Kasumi-1 (cell line): ENCODE measurements around the gene NR2F6.
"Not testable (repeated sequence)": the region's sequence is repeated elsewhere in the genome, so short reads cannot be mapped to it uniquely, and the experiment has no call there.

Source experiments
- DNase-seq, 2 experiments: peaks; one replicate each; lab custom pipeline; 2025; lab: John Stamatoyannopoulos, UW

NR2F6 gene

DNA sequence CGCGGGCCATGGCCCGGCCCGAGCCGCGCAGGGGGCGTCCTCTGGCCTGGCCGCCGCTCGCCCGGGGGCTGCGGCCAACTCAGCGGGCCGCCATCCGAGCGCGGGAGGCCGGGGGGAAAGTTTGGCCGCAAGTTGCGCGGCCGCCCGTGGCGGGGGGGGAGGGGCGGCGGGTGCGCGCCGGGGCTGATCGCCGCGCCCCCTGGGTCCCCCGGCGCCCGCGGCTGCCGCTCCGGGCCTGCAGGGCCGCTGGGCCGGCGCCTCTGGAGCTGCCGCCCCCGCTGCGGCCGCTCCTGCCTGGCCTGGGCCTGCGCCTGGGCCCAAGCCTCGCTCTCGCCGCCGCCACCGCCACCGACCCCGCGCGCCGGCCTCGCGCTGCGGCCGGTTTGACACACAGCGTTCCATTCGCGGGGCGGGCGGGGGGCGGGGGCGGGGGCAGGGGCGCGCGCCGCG, at the start of gene NR2F6:
NR2F6 (minus strand) TSS at position 385 of the 450 bp plus-strand sequence. CDS start 699 bp downstream, outside the sequence.
- no peak for DNase-seq

DNA sequence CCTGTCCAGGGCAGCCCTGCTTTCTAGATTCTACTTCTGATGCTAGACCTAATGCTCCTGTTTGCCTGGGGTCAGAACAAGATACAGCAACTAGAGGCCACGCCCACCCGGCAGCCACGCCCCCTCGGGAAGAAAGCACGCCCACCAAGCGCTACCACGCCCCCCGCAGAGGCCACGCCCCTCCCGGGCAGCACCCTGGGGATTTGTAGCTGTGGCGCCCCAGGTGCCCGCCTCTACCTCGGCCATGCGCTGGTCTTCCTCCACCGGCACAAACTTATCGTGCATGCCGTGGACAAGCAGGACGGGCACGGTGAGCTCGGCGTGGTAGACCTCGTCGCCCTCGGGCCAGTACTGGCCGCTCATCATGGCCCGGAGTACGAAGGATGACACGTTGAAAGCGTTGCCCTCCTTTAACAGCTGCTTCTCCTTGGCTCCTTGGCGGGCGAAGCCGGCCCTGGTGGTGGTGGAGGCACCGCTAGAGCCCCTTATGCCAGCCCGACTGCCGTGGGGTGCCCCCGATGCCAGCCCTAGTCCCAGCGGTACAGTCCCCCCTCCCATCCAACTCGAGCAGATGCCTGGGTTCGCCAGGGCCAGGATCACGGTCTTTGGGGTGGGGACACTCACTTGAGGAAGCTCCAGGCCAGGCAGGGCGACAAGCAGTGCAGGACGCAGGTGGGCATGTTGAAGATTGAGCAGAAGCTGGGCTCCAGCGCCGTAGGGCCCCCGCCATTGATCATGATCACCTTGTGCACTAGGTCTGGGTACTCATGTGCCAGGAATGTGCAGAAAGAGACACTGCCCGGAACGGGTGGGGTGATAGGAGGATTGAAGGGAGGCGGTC, 48.6 kb upstream of the NR2F6 start:
- peak; percentile 35 to 49 for DNase-seq

DNA sequence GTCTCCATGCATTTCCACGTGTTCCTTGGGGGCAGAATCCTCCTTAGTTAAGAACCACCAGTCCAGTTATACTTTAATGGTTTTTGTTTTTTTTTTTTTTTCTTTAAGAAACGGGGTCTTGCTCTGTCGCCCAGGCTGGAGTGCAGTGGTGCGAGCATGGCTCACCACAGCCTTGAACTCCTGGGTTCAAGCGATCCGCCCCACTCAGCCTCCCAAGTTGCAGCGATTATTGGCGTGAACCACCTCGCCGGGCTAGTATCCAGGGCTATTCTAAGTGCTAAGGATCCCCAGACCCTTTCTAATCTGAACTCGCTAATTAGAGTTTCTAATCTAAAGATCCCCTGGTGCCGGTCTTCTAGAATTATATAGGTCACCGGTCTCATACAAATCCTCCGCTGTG, 47.9 kb upstream of the NR2F6 start:
- DNase-seq, result no peak

DNA sequence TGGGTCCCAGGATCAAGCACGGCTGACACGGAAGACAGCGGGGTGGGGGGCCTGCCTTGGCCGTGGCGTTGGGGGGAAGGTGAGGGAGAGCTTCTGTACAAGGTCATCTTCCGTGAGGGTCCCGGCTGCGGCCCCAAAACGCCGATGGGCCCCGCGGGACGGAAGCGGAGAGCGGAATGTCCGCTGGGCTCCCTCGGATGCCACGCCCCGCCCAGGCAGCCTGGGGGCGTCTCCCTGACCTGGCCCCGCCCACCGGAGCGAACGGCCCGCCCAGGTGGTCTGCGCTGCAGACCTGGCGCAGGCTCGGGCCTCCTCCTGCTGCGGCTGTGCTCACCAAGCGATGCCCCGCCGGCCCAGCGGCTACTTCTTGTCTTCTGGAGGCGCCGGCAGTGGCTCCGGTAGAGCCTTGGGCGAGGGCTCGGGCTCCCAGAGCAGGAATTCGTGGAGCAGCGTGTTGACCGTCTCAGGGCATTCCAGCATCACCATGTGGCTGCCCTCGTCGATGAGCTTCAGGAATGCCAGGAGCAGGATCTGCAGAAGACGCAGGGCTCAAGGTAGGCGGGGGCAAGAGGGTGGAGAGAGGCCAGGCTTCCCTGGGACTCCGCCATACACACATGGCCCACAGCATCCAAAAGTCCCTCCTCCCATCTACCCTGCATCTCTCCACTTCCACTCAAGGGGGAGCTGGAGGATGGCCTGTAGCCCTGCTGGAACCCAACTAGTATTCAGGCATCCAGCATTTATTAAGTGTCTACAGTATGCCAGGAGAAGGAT, 46.8 kb upstream of the NR2F6 start:
- DNase-seq, result peak; percentile 79 to 85

DNA sequence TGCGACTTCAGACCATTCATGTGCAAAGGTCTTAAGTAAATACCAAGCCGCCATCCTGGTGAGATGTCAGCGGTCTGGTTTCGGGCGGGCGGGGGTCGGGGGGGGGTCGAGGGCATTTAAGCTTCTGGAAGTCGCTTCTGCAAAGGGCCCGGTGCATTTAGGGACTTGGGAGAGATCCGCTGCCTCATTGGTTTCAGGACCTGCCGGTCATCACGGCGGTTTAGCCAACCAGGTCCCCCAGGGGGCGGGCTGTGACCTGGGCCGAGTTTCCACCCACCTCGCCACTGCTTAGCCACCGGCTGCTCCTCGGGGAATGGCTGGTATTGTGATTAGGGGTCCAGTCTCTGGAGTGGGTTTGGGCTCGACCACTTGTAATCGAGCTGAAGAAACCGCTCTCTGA, 43.8 kb upstream of the NR2F6 start:
- DNase-seq, result no peak

DNA sequence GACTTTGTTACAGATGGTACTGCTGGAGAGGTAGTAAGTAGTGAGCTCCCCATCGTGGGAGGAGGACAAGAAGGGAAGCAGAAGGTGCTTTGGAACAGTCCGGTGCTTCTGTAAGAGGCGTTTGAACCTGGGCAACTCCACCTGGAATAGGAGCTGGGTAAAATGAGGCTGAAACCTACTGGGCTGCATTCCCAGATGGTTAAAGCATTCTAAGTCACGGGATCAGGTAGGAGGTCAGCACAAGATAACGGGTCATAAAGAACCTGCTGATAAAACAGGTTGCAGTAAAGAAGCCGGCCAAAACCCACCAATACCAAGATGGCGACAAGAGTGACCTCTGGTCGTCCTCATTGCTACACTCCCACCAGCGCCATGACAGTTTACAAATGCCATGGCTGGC, 41.0 kb upstream of the NR2F6 start:
- no peak for DNase-seq

DNA sequence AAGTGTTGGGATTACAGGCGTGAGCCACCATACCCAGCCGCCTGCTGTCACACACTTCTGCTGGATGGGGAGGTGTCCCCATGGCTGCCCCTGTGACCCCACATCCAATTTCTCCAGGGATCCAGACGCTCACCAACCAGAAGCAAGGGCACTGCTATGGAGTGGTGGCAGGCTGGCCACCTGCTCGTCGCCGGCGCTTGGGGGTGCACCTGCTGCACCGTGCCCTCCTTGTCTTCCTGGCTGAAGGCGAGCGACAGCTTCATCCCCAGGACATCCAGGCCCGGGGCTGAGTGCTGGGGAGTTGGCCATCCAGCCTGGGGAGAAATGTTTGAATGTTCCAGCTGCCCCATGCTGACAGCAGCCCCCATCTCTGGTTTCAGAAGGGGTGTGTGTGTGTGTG, 40.5 kb upstream of the NR2F6 start:
- DNase-seq, result no peak

DNA sequence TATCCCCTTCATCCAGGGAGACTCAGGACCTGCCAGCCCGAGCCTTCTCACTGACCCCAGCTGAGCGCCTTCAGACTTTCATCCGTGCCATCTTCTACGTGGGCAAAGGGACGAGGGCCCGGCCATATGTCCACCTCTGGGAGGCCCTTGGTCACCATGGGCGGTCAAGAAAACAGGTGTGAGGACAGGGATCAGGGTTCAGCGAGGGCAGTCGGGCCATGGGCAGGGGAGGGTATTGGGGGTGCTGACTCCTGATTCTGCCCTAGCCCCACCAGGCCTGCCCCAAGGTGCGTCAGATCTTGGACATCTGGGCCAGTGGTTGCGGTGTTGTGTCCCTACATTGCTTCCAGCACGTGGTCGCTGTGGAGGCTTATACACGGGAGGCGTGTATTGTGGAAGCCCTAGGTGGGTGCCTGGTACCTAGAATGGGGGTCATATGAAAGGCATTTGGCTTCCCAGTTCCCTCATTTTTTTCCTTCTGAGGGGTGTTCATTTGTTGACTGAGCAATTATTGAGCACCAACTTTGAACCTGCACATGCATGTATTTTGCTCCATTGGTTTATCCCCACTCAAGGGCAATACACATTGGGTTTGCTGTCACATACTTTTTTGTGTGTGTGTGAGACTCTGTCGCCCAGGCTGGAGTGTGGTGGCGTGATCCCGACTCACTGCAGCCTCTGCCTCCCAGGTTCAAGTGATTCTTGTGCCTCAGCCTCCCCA, 39.9 kb upstream of the NR2F6 start:
- no peak for DNase-seq

DNA sequence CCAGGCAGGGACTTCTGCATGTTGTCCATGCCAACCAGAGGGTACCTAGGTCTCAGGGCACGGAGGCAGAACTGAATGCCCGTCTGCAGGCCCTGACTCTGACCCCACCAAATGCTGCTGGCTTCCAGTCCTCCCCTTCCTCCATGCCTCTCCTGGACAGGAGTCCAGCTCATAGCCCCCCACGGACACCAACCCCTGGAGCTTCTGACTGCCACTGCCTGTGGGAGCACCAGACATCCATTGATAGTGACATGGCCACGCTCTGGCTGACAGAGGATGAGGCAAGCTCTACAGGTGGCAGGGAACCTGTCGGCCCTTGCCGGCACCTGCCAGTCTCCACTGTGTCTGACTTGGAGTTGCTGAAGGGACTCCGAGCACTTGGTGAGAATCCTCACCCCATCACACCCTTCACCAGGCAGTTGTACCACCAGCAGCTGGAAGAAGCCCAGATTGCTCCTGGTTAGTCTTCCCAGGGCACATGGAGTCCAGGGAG, 37.8 kb upstream of the NR2F6 start:
- DNase-seq, result no peak

DNA sequence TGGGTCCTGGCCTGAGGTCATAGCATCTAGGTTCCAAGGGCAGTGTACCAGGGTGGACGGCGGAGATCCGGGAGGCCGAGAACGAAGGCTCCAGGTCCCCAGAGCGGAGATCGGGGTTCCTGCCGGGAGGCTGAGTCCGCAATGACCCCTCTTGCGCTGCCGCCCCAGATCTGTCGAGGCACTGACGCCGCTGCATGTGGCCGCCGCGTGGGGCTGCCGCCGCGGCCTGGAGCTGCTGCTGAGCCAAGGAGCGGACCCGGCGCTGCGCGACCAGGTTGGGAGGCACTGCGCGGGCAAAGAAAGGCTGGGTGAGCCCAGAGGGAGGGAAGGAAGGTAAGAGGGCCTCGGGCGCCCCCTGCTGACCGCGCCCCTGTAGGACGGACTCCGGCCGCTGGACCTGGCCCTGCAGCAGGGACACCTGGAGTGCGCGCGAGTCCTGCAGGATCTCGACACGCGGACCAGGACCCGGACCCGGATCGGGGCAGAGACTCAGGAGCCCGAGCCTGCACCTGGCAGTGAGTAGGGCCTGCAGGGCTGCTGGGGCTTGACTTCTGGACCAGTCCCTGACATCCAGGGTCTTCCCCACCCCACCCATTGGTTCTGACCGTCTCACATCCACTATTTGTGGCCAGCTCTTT, 36.9 kb upstream of the NR2F6 start:
- DNase-seq, result peak; percentile 72 to 79

DNA sequence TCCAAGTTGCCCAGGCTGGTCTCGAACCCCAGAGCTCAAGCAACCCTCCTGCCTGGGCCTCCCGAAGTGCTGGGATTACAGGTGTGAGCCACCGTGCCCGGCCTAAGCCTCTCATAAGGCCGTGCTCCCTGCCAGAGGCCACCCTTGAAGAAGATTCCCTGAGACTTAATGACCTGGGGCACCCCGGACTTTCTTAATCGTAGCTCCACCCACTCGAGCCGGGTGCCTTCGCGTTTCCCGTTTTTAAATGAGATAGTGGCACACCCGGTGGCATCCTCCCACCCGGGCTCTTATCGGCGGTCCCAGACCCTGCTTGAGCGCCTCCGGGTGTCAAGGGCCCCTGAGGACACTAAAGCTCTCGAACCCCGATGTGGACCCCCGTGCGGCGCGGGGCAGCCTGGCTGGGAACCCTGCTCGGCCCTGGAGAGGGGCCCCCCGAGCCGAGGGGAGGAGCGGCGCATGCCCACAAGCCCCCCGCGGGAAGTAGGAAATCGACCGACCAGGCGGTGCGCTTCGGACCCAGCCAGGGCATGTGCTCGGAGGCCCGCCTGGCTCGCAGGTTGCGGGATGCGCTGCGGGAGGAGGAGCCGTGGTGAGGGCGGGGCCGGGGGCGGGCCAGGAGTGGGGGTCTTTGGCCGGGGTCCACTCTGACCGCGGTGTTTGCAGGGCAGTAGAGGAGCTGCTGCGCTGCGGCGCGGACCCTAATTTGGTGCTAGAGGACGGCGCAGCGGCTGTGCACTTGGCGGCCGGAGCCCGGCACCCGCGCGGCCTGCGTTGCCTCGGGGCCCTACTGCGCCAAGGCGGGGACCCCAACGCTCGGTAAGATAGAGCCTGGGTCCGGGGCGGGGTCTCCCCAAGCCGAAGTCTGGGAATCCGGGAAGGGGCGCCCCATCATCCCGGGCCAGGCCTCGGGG, 35.9 kb upstream of the NR2F6 start, which contains the start of gene ANKLE1:
ANKLE1 (plus strand) TSS at position 511 of the 914 bp plus-strand sequence; CDS start at position 531, 20 bp downstream.
- DNase-seq, result peak; percentile 81 to 82

DNA sequence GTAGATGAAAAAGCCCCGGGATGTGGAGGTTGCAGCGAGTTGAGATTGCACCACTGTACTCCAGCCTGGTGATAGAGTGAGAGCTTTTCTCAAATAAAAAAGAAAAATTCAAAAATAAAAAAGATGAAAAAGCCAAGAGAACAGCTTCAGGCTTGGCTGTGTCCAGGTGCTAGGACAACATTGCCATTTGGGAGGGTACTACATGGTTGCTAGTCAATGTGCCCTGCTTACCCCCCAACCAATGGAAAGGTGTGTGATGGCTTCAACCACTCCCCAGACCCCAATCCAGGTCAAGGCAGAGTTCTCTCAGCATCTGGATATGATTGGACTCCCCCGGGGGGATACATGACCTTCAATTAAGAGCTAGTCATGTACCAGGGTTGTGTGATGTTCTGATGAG, 33.7 kb upstream of the NR2F6 start:
- no peak for DNase-seq

DNA sequence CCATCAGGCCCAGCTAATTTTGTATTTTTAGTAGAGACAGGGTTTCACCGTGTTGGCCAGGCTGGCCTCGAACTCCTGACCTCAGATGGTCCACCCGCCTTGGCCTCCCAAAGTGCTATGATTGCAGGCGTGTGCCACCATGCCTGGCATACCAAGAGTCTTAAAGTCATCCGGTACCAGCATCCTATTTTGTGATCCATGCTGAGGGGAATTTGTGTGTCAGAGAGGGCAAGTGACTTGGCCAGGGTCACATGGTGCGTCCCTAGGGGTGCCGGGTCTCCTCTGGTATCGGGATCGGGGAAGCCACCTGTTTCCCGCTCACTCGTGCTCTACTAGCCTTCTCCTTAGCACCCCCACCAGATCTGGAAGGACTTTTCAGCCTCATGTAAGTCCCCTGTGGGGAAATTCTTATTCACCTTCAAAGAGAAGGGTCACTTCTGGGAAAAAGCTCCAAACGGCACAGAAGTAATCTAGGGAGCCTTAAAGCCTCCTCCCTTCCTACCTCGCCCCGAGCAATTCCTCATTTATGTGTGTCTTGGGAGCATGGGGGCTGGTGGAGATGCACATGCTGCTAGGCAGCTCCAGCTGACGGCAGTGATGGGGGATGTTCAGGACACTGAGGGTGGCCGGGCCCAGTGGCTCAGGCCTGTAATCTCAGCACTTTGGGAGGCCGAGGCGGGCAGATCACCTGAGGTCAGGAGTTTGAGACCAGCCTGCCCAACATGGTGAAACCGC, 29.9 kb upstream of the NR2F6 start:
- DNase-seq, result no peak

DNA sequence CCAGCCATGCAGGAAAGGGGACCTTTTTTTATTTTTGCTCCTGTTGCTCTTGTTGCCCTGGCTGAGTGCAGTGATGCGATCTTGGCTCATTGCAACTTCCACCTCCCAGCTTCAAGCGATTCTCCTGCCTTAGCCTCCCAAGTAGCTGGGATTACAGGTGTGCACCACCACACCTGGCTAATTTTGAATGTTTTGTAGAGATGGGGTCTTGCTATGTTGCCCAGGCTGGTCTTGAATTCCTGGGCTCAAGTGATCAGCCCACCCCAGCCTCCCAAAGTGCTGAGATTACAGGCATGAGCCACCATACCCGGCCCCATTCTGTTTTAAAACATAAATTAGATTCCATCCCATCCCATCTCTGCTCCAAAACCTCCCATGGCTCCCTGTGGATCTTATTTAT, 29.2 kb upstream of the NR2F6 start:
- not testable (repeated sequence) for DNase-seq

DNA sequence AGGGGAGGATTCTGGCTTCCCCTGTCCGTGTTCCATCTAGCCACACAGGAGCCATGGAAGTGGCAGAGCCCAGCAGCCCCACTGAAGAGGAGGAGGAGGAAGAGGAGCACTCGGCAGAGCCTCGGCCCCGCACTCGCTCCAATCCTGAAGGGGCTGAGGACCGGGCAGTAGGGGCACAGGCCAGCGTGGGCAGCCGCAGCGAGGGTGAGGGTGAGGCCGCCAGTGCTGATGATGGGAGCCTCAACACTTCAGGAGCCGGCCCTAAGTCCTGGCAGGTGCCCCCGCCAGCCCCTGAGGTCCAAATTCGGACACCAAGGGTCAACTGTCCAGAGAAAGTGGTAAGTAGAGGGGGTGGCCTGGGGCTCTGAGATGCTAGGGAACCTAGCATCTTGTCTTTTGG, 23.0 kb upstream of the NR2F6 start:
- no peak for DNase-seq

DNA sequence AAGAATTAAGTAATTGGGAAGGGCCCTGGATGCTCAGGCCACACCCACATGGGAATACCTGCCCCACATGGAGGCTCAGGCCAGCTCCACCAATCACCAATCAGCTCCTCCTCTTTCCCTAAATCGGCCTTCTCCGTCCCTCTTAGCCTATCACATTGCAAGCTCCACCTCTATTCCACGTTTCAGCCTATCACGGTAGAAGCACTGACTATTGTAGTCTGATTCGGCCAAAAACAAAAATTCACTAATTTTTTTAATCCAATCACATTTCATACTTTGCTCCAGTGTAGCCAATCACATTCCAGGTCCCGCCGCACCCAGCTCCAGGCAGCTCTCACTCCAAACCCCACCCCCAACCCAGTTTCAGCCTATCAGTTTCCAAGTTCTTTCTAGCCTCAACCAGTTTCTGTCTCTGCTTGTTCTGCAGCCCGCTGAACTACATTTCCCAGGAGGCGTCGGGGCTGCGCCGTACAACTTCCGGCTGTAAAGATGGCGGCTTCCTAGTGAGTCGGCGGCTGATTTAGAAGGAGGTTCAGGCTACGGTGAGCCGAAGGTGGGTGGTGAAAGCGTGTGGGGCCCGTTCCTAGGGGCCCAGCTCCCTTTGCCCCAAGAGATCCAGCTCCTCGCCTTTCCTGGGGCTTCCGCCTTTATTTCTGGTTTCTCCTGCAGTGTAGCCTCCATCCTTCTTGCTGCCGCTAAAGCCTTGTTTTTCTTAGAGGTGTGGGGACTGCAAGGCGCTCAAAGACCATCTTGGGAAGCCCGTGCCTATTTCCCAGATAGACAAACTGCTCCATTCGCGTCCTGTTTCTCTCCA, 21.5 kb upstream of the NR2F6 start, which contains the start of gene BABAM1:
BABAM1 (plus strand) TSS at position 469 of the 814 bp plus-strand sequence. CDS start 1,364 bp downstream, outside the sequence.
- DNase-seq, result peak; percentile 100

DNA sequence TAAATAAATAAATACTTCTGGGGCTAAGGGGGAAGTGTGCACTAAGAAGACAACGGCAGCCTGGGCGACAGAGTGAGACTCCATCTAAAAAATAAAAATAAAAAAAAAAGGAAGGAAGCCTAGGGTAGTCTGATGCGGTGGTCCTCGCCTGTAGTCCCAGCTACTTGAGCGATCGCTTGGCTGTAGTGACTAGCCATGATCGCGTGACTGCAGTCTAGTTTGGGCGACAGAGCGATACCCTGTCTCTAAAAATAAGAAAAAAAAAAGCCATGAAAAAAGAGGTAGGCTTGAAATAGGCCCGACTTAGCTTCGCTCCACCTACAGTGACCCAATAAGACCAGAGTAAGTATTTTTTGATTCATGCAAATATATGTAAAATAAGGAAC, 20.9 kb upstream of the NR2F6 start:
- DNase-seq, result no peak

DNA sequence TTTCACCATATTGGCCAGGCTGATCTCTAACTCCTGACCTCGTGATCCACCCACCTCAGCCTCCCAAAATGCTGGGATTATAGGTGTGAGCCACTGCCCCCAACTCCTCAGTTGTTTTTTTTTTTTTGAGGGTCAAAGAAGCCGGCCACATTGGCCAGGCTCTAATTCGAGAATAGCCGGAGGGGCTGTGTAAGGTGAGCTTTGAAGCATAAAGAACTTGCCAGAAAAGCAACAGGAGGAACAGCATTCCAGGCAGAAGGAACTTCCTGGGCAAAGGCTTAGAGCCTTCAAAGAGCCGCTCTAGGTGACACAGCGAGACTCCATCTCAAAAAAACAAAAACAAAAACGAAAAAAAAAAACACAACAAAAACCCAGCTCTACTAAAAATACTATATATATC, 20.3 kb upstream of the NR2F6 start:
- no peak for DNase-seq

DNA sequence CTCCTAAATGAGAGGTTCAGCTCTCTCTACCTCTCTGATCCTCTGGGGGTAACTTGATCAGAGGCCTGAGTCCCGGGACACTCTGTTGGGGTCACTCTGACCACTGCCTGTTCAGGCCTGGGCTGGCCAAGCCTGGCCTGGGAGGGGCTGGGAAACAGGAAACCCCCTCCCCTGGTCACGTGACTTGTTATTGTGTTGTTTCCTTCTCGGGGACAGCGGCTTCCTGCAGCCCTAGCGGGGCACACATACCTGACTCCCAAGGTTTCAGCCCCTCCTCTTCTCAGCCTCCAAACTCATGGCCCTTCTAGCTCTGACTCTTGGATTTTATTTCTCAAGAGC, 18.9 kb upstream of the NR2F6 start, which contains the start of gene USHBP1:
USHBP1 (minus strand) TSS at position 105 of the 339 bp plus-strand sequence. CDS start 446 bp downstream, outside the sequence.
- DNase-seq, result no peak
